Activated naive CD4-positive, alpha-beta T cell treated with Interleukin-2 at 50 U/mL for 16 hours (primary cell): Measurements from ENCODE around the gene ARHGEF4.
"Not testable (repeated sequence)": the region's sequence is repeated elsewhere in the genome, so short reads cannot be mapped to it uniquely, and the experiment has no call there.

Experiments
- DNase-seq: peaks from one replicate; pipeline ENCODE4 v3.0.0-alpha.2; 2020

The ARHGEF4 gene

DNA sequence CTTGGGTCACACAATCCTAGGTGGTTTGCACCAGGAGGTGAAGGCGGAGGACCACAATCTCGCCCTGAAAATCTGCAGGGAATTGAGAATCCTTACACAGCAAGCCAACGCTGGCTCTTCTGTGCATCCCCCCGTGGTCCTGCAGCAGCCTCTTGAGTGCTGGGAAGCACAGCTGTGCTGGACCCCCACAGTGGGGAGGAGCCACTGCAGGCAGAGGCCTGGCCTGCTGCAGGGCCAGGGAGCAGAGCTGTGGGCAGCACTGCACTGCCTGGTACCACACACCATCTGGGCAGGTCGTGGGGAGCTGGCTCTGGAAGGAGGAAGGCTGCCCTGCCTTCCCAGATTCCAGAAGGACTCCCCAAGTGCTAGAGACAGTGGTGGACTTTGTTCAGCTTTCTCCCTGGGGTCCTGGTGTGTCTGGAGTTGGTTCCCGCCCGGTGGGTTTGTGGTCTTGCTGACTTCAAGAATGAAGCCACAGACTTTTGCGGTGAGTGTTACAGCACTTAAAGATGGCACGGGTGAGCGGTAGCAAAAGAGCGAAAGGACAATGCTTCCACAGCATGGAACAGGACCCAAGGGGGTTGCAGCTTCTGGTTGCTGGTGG, 150.3 kb downstream of the ARHGEF4 start:
- no peak for DNase-seq

- no peak for DNase-seq
Measured at GRCh38 chr2:130987519-130988425, 151.1 kb downstream of the ARHGEF4 start.

GRCh38 chr2:130991446-130991845, 154.7 kb downstream of the ARHGEF4 start:
- DNase-seq: not testable (repeated sequence)

DNA sequence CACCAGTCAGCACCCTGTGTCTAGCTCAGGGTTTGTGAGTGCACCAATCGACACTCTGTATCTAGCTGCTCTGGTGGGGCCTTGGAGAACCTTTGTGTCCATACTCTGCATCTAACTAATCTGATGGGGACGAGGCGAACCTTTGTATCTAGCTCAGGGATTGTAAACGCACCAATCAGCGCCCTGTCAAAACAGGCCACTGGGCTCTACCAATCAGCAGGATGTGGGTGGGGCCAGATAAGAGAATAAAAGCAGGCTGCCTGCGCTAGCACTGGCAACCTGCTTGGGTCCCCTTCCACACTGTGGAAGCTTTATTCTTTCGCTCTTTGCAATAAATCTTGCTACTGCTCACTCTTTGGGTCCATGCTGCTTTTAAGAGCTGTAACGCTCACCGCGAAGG, 155.3 kb downstream of the ARHGEF4 start:
- not testable (repeated sequence) for DNase-seq

DNA sequence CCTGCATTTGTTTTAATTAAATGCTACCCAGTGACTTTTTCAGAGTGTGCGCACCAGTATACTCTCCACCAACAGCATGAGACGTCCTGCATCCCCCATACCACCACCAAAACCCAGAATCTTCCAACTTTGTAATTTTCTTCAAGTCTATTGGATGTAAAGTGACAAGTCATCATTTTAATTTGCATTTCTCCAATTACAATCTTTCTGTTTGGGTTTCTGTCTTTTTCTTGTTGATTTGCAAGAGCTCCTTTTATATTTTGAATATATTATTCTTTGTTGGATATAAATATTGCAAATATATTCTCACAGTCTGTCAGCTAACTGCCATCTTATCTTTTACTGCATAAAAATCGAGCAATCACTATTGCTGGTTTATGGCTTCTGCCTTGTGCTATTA, 160.0 kb downstream of the ARHGEF4 start:
- DNase-seq: no peak

- no peak for DNase-seq
Measured at GRCh38 chr2:130997198-130997597, 160.5 kb downstream of the ARHGEF4 start.

DNA sequence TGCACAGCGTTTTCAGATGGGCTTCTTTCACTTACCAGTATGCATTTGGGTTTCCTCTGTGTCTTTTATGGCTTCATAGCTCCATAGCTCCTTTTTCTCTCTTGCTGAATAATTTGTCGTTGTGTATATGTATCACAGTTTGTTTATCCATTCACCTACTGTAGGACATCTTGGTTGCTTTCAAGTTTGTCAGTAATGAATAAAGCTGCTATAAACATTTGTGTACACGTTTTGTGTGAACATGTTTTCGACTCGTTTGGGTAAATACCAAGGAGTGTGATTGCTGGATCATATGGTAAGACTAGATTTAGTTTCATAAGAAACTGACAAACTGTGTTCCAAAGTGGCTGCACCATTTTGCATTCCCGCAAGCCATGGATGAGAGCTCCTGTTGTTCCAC, 161.8 kb downstream of the ARHGEF4 start:
- DNase-seq: no peak

DNA sequence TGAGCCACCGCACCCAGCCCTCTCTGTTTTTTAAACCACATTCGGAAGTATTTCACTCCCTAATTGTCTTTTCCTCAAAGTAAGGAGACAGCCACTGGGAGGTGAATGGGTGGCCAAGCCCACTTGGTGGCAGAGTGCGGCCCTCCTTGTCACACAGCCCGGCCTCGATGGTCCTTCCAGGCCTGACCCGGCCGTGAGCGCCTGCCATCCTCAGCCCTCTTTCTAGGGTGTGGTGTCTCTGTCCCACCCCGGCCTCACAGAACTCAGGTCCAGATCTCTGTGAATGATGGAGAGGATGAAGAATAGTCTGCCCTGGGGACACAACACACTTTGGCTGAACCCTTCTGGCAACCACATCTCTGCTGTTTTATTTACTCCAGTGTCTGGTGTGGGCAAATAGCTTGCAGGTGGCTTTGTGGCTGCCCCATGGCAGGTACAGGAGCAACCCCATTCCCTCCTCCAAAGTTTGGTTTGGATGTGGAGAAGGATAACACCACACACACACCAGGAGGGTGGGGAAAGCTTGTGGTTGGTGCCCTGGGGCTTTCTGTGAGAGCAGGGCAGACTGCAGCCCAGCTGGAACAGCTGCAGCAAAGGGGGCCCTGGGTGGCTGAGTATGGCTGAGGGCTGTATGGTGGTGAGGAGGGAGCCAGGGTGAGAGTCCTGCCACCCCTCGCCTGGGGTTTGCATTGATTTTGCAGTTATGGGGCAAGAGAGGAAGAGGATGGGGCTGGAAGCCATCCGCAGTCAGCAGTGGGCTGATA, 167.9 kb downstream of the ARHGEF4 start:
- DNase-seq: no peak

DNA sequence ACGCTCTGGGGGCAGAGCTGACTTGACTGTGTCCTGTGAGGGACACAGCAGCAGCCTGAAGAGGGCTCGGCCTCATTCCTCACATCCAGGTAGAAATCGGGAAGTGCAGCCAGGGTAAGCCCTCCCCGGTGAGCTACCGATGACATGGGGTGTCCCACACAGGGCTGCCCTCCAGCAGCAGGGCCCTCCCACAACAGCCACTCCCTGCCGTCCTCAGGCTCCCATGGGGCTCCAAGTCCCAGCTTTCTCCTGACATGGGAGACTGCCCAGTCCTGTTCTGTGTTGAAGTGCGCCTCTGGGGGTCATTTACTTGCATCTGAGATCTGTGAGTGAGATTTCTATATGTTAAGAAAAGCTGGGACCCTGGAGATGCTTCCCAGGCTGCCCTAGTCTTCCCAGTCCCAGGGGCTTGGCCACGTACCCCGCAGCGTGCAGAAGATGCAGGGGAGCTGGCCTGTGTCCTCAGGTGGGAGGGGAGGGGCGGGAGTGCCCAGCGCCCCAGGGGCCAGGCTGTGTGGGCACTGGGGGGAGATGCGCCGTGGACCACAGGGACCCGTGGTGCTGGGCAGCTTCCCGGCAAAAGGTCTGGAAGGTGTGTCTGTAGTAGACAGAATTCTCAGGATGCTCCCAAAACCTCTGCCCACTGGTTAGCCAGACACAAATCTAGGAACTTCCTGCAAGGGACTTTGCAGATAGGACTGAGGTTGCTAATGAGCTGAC, 168.7 kb downstream of the ARHGEF4 start:
- no peak for DNase-seq

DNA sequence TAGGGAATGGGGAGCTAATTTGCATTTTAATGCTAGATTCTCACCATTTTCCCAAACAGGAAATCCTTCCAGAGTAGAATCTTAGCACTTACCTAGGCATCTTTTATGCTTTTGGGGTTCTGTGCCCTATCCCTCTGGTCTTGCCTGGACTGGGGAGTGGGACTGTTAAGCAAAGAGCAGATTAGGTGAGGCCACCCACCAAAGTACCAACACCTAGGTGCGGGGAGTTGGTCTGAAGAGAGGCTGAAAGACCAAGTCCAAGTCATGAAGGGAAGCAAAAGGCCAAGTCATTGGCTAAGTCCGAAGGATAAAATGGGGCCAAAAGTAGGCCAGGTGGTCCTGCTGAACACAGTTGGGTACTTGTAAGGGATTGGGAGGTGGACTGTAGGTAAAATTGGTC, 169.8 kb downstream of the ARHGEF4 start:
- DNase-seq: no peak

DNA sequence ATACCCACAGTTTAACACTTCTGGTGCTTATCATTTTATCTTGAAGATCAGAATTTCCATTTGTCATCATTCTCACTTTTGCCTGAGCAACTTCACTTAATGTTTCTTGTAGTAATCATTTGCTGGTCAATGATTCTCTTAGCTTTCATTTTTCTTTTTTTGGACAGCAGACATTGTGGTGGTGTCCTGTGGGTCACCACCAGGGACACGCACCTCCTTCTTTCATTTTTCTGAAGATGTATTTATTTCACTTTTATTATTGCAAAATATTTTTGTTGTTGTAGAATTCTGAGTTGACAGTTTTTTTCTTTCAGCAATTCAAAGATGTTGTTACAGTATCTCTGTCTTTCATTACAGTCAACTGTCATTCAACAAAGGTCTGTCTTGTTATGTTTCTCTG, 172.3 kb downstream of the ARHGEF4 start:
- no peak for DNase-seq

DNA sequence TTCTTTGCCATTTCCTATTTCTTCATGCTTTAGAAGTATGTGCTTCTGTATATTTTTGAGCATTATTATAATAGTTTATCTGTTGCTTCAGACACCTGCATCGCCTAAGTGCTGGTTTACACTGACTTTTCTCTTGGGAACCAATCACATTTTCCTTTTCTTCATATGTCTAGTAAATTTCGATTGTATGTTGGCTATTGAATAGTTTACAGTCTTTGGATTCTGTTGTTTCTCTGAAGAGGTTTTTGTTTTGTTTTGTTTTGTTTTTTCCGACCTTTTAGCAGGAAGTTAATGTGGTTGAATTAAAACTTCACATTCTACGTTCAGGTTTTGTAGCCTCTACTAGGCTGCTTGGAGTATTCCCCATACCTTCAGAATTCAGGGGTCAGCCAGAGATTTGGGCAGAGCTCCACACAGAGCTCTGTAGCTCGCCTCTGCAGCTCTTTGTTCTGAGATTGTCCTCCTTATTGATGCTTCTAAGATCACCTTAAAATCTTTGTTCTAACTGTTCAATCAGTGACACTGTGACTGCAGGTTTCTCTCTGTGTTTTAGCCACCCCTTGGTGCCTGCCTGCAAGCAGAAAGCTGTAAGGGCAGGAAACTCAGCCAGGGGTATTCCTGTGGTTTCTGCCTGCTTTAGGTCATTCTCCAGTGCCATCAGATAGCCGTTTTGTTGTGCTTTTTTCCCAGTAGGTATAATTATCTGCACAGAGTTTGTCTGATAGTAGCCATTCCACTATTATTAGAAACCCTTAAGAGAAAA, 173.2 kb downstream of the ARHGEF4 start:
- no peak for DNase-seq

GRCh38 chr2:131010566-131010965, 173.9 kb downstream of the ARHGEF4 start:
- DNase-seq: no peak

DNA sequence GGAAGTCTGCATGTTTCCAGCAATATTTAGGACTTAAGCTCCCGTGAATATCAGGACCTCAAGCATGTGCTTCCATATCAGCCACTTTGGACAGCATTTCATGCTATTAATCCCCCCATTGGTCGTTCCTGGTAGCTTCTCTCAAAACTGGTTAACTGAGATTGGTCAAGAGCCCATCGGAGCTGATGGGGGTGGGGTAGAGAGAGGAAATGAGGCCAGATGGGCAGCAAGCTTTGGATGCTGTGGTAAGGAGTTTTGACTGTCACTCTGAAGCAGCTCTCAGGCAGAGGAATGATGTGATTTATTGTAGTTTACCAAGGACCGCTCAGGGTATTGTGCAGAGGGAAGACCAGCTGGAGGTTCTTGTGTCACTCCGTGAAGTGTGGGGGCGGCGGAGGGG, 174.8 kb downstream of the ARHGEF4 start:
- no peak for DNase-seq

DNA sequence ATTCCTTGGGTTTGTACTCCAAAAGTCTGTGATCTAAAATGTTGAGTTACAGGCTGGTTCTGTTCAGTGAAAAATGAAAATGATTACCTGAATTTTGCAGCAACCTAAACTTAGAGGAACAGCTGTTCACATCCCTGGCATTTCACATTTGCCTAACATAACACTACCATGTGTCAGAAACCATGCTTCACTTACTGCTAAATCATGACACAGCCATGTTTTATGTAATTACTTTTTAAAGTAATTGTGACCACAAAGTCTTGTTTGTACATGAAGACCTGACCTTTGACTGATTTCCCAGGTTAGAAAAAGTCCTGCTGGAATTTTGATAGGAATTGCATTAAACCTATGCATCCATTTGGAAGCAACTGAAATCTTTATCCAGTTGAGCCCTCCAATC, 177.4 kb downstream of the ARHGEF4 start:
- no peak for DNase-seq

- no peak for DNase-seq
Measured at GRCh38 chr2:131015764-131016163, 179.1 kb downstream of the ARHGEF4 start.

- no peak for DNase-seq
Measured at GRCh38 chr2:131016826-131017741, 180.4 kb downstream of the ARHGEF4 start.

GRCh38 chr2:131022731-131023130, 186.0 kb downstream of the ARHGEF4 start:
- no peak for DNase-seq

DNA sequence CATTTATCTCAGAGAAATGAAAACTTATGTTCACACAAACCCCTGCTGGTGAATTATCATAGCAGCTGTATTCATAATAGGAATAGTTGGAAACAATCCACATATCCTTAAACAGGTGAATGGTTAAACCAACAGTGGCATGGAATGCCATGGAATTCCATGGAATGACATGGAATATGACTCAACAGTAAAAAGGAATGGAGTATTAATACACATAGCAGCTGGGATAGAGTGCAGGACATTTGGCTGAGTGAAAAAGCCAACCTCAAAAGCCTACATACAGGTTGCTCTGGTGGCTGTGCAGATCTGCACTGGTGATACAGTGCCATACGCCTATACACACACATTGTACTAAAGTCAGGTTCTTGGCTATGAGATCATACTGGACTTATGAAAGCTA, 187.0 kb downstream of the ARHGEF4 start:
- DNase-seq: no peak

- DNase-seq: no peak
Measured at GRCh38 chr2:131026919-131027318, 190.2 kb downstream of the ARHGEF4 start.
